ENCODE data around the gene UIMC1.

DNA sequence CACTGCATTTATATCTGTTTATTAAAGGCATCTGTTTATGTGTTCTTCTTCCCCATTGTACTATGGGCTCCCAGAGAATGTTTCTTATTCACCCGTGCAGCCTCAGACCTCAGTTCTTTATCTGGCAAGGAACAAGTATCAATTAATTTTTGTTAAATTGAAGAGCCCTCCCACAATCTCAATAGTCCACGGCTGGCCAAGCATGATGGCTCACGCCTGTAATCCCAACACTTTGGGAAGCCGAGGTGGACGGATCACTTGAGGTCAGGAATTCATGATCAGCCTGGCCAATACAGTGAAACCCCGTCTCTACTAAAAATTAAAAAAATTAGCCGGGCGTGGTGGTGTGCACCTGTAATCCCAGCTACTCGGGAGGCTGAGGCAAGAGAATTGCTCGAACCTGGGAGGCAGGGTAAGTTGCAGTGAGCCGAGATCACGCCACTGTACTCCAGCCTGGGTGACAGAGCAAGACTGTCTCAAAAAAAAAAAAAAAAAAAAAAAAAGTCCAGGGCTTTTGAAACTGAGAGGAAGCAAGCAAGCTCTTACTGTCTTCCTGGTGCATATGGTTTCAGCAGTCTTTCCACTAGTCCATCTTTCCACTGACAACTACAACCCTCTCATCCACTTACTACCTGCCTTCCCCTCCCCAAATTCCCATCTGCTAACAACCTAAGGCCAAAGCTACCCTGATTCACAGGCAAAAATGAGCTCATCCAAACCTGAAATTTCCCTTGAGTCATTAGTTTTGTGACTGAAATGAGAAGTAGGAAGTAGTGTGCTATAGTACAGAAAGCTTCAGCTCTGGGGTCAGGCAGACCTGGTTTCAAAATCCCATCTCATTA, 105.1 kb downstream of the UIMC1 start:
- TF ChIP-seq EZH2 (IDR thresholded peaks at IDR 0.05; ENCODE audit: low read length) (no peak), CTCF (optimal IDR thresholded peaks at IDR 0.05 in 1 of 3, IDR thresholded peaks at IDR 0.05 in 1 of 3, conservative IDR thresholded peaks at IDR 0.05 in 1 of 3; ENCODE audit: extremely low read depth in 1 of 3, insufficient read depth in 2 of 3, low read length in 3 of 3) (no peak)
